ENCODE results near the gene APC2. TPM values are rescaled to one million over a fixed set of nuclear protein-coding genes. Genes with fewer than 3 reads are reported as not detected.

APC2 gene
- total RNA-seq, 1 experiment from 2014 or later = 1.4 TPM

DNA sequence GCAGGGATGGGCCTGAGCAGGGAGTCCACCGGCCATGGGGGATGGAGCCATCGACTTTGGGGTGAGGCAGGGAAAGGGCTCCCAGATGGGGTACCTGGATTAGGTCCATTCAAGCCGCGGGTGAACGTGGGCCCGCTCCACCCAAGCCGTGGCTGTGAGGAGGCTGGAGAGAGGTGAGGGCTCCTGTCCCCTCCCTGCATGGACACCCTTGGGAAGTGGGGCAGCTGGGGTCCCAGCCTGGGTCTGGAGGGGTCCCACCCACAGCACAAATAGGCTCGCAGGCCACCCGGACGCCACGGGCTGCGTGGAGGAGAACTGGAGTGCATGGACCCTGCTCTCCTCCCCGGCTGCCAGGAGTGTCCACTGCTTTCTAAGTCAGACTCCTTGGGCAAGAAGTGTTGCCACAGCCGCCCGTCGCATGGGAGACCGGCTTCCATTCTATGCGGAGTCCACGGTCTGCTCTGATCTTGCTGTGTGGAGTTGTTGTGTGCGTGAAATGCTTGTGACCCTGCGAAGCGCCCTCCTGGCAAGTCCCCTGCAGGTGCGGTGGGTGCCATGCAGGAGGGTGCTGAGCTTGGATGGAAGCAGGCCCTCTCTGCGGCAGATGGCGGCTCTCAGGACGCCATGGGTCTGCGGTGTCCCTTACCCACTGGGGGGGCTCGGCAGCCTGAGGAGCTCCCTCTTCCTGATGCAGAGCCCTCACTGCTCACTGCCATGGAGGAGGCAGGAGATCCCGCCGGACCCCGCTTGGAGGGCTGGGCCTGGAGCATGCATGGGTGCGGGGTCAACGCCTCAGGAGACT, 40.5 kb upstream of the APC2 start:
- BruUV-seq (replicated peaks) = no TSS peak
- peak overlapping the region; percentile 80 for H3K4me3 ChIP-seq (ENCODE audit: low read length)
- no peaks in the 10 kb centered on the region for H3K9me2 ChIP-seq (replicated peaks; ENCODE audit: low read length)
- intact Hi-C loops (cut with micrococcal nuclease) = no loop called here
- H3K4me2 ChIP-seq (ENCODE audit: low read length) = peak overlapping the region; percentile 90
- H3K27me3 ChIP-seq (ENCODE audit: low read length) = no peaks in the 10 kb centered on the region
- H3K9me3 ChIP-seq (ENCODE audit: low read length) = no peaks in the 10 kb centered on the region
- no peak for ATAC-seq
- H3K4me1 ChIP-seq (ENCODE audit: insufficient read depth, low read length) = peaks cover 28% of the 10 kb centered on the region
- H3K9ac ChIP-seq (ENCODE audit: low read length) = peak overlapping the region; percentile 100
- peak overlapping the region; percentile 77 for H3K27ac ChIP-seq (ENCODE audit: low read length)
- CTCF ChIA-PET = interaction anchor here (0.5 kb wide), 1 partner anchor 118 kb away, joined by 16 read pairs; no protein-coding TSS in a partner anchor
- TF ChIP-seq EZH2 (IDR thresholded peaks at IDR 0.05; ENCODE audit: low read length, unreplicated experiment) = no peak
- no peak for TF ChIP-seq EZH2phosphoT487 (IDR thresholded peaks at IDR 0.05; ENCODE audit: borderline replicate concordance, low read length)
- TF ChIP-seq, protein P1, sequence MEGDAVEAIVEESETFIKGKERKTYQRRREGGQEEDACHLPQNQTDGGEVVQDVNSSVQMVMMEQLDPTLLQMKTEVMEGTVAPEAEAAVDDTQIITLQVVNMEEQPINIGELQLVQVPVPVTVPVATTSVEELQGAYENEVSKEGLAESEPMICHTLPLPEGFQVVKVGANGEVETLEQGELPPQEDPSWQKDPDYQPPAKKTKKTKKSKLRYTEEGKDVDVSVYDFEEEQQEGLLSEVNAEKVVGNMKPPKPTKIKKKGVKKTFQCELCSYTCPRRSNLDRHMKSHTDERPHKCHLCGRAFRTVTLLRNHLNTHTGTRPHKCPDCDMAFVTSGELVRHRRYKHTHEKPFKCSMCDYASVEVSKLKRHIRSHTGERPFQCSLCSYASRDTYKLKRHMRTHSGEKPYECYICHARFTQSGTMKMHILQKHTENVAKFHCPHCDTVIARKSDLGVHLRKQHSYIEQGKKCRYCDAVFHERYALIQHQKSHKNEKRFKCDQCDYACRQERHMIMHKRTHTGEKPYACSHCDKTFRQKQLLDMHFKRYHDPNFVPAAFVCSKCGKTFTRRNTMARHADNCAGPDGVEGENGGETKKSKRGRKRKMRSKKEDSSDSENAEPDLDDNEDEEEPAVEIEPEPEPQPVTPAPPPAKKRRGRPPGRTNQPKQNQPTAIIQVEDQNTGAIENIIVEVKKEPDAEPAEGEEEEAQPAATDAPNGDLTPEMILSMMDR (conservative IDR thresholded peaks at IDR 0.05; ENCODE audit: low read depth, low read length) = no peak
- H2AFZ ChIP-seq (ENCODE audit: low read length) = no peak overlapping the region
- no peaks in the 10 kb centered on the region for H3K36me3 ChIP-seq (ENCODE audit: low read depth, low read length)
- H3F3A ChIP-seq (ENCODE audit: low read length, unreplicated experiment) = no peaks in the 10 kb centered on the region
- peaks cover 67% of the 10 kb centered on the region for H3K79me2 ChIP-seq (ENCODE audit: low read length)
- POLR2A ChIA-PET (ENCODE audit: unreplicated experiment) = no interaction called here
- no peak for DNase-seq
- peaks cover 34% of the 10 kb centered on the region for H4K20me1 ChIP-seq (ENCODE audit: low read length)

GRCh38 chr19:1410136-1410786, 39.7 kb upstream of the APC2 start:
- ATAC-seq (no peak; the same call in 1 of the 2 replicates), DNase-seq (peak; percentile 18)
- ChIA-PET CTCF (no interaction called here), POLR2A (ENCODE audit: unreplicated experiment) (no interaction called here)
- TF ChIP-seq EZH2phosphoT487 (IDR thresholded peaks at IDR 0.05; ENCODE audit: borderline replicate concordance, low read length) (no peak), EZH2 (IDR thresholded peaks at IDR 0.05; ENCODE audit: low read length, unreplicated experiment) (no peak)
- TF ChIP-seq, protein P1 (conservative IDR thresholded peaks at IDR 0.05; ENCODE audit: low read depth, low read length) = no peak
- no TSS peak for BruUV-seq (replicated peaks)
- Histone ChIP-seq H2AFZ (ENCODE audit: low read length) (no peak overlapping the region), H3K4me2 (ENCODE audit: low read length) (peak overlapping the region; percentile 90), H3K9me2 (replicated peaks; ENCODE audit: low read length) (no peaks in the 10 kb centered on the region), H3K9ac (ENCODE audit: low read length) (peak overlapping the region; percentile 100; the same call in 1 of the 2 replicates), H3F3A (ENCODE audit: low read length, unreplicated experiment) (peaks cover 6% of the 10 kb centered on the region), H3K4me1 (ENCODE audit: insufficient read depth, low read length) (peaks cover 34% of the 10 kb centered on the region), H3K27me3 (ENCODE audit: low read length) (no peaks in the 10 kb centered on the region), H3K36me3 (ENCODE audit: low read depth, low read length) (no peaks in the 10 kb centered on the region), H4K20me1 (ENCODE audit: low read length) (peaks cover 34% of the 10 kb centered on the region), H3K4me3 (ENCODE audit: low read length) (peak overlapping the region; percentile 80), H3K27ac (ENCODE audit: low read length) (no peak overlapping the region), H3K9me3 (ENCODE audit: low read length) (no peaks in the 10 kb centered on the region), H3K79me2 (ENCODE audit: low read length) (peaks cover 74% of the 10 kb centered on the region)
- intact Hi-C loops (cut with micrococcal nuclease) = no loop called here

All from PC-3 (cell line).